ENCODE data around the gene NLK. TPM values are rescaled to one million over a fixed set of nuclear protein-coding genes. Genes with fewer than 3 reads are reported as not detected.

Gene NLK
- total and polyA plus RNA-seq, 8 donors: 18.8 to 21.3 (median 20.1) TPM

- DNase-seq: no peak
- intact Hi-C loops (cut with DNase I): no loop called here
- Histone ChIP-seq H3K4me3 (no peak overlapping the region), H3K27me3 (no peaks in the 10 kb centered on the region), H3K4me1 (no peaks in the 10 kb centered on the region), H3K36me3 (peaks cover 0 to 11% of the 10 kb centered on the region in 2 donors), H3K9me3 (no peaks in the 10 kb centered on the region), H3K27ac (no peak overlapping the region)
- ATAC-seq: peak; percentile 17
- no peak for TF ChIP-seq CTCF (IDR thresholded peaks at IDR 0.05)
Measured at GRCh38 chr17:28124962-28125361, 82.5 kb downstream of the NLK start.

GRCh38 chr17:28125526-28126378 lies 83.3 kb downstream of the NLK start:
- no peak for TF ChIP-seq CTCF (IDR thresholded peaks at IDR 0.05)
- ATAC-seq (peak; percentile 65), DNase-seq (no peak)
- Histone ChIP-seq H3K27me3 (no peaks in the 10 kb centered on the region), H3K4me1 (no peaks in the 10 kb centered on the region), H3K36me3 (peaks cover 0 to 11% of the 10 kb centered on the region in 2 donors), H3K27ac (no peak overlapping the region), H3K9me3 (no peaks in the 10 kb centered on the region), H3K4me3 (no peak overlapping the region)
- intact Hi-C loops (cut with DNase I): no loop called here

- intact Hi-C loops (cut with DNase I): no loop called here
- ATAC-seq: no peak
- Histone ChIP-seq H3K4me3 (no peak overlapping the region), H3K9me3 (no peaks in the 10 kb centered on the region), H3K4me1 (no peaks in the 10 kb centered on the region), H3K27me3 (no peaks in the 10 kb centered on the region), H3K36me3 (peaks cover 0 to 12% of the 10 kb centered on the region in 2 donors), H3K27ac (no peak overlapping the region)
- DNase-seq: no peak
- TF ChIP-seq CTCF (IDR thresholded peaks at IDR 0.05): no peak
Measured at GRCh38 chr17:28127196-28127595, 84.7 kb downstream of the NLK start.

GRCh38 chr17:28128779-28129178 lies 86.3 kb downstream of the NLK start:
- Histone ChIP-seq H3K9me3 (no peaks in the 10 kb centered on the region), H3K27ac (no peak overlapping the region), H3K36me3 (peaks cover 0 to 16% of the 10 kb centered on the region in 2 donors), H3K27me3 (no peaks in the 10 kb centered on the region), H3K4me1 (no peaks in the 10 kb centered on the region), H3K4me3 (no peak overlapping the region)
- no peak for DNase-seq
- no peak for ATAC-seq
- intact Hi-C loops (cut with DNase I): no loop called here
- TF ChIP-seq CTCF (IDR thresholded peaks at IDR 0.05): no peak

- DNase-seq: no peak
- no peak for TF ChIP-seq CTCF (IDR thresholded peaks at IDR 0.05)
- no peak overlapping the region for H3K4me3 ChIP-seq
- no peaks in the 10 kb centered on the region for H3K4me1 ChIP-seq
- no peak for ATAC-seq
- intact Hi-C loops (cut with DNase I): no loop called here
- peaks cover 0 to 25% of the 10 kb centered on the region in 2 donors for H3K36me3 ChIP-seq
- H3K27ac ChIP-seq: no peak overlapping the region
- no peaks in the 10 kb centered on the region for H3K27me3 ChIP-seq
- H3K9me3 ChIP-seq: no peaks in the 10 kb centered on the region
Measured at GRCh38 chr17:28130472-28130871, 88.0 kb downstream of the NLK start.

Measured in left lung (tissue), 10 donors.